ENCODE data around the gene PSMB2.
"Not testable (repeated sequence)": the region's sequence is repeated elsewhere in the genome, so short reads cannot be mapped to it uniquely, and the experiment has no call there.

PSMB2 gene

DNA sequence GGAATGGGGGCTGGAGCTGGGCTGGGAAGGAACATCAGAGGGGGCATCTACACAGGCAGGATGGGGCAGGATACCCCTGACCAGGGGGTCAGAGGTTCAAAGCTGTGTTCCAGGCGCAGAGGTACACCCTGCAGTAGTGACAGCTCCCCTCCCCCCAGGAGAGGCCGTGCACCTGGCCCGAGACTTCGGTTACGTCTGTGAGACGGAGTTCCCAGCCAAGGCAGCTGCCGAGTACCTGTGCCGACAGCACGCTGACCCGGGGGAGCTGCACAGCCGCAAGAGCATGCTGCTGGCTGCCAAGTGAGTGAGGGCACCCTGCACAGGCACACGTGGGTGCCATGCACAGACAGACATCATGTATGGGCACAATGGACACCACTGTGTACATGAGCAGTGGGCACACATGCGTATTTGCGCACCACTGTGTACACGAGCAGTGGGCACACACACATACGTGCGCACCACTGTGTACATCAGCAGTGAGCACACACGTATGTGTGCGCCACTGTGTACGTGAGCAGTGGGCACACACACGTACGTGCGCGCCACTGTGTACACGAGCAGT lies 50.8 kb downstream of the PSMB2 start:
- H3K4me1 ChIP-seq (ENCODE audit: insufficient read depth, low read length), result no peaks in the 10 kb centered on the region
- H3K4me3 ChIP-seq (ENCODE audit: low read length), result no peak overlapping the region
- no peaks in the 10 kb centered on the region for H3K9me3 ChIP-seq (ENCODE audit: insufficient read depth, low read depth, low read length)
- no peaks in the 10 kb centered on the region for H3K36me3 ChIP-seq (ENCODE audit: insufficient read depth, low read depth, low read length)
- no peaks in the 10 kb centered on the region for H3K27me3 ChIP-seq (ENCODE audit: insufficient read depth, low read length)
- no peak overlapping the region for H3K27ac ChIP-seq (ENCODE audit: low read length)
- H3K9ac ChIP-seq (ENCODE audit: low read depth, low read length), result no peak overlapping the region

DNA sequence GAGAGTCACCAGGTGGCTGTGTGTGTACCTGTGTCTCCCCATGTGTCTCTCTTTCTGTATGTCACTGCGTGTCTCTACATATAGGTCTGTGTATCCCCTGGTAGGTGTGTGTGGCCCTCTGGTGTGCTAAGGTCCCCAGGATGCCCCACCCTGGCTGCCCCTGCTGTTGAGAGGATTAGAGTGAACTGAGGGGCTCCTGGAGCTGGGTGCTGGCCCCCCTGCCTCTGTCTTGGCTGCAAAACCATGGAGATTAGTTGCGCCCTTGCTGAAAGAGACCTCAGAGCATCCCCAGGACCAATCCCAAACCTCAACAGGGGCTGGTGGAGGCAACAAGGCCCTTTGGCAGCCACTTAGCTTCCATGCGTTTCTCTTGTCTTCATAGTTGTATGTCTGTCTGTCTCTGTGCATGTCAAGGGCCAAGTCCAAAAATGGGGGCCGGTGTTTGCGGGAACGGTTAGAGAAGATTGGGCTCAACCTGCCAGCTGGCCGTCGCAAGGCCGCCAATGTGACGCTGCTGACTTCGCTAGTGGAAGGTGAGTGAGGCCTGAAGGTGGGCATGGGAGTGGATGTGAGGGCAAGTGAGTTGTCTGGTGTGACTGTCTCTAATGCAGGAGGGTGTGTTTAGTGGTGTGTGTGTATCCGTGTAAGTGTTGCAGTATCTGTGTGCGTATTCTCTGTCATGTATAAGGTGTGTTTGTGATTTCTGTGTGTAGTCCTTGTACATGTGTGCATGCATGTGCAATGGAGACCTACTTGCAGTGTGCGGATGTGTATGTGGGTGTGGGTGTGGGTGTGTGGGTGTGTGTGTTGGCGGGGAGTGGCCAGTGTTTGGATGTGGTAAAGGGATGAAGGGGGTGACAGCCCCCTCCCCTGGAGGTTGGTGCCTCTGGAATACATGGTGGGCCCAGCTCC lies 51.6 kb downstream of the PSMB2 start:
- H3K9ac ChIP-seq (ENCODE audit: low read depth, low read length), result no peak overlapping the region
- H3K4me1 ChIP-seq (ENCODE audit: insufficient read depth, low read length), result no peaks in the 10 kb centered on the region

DNA sequence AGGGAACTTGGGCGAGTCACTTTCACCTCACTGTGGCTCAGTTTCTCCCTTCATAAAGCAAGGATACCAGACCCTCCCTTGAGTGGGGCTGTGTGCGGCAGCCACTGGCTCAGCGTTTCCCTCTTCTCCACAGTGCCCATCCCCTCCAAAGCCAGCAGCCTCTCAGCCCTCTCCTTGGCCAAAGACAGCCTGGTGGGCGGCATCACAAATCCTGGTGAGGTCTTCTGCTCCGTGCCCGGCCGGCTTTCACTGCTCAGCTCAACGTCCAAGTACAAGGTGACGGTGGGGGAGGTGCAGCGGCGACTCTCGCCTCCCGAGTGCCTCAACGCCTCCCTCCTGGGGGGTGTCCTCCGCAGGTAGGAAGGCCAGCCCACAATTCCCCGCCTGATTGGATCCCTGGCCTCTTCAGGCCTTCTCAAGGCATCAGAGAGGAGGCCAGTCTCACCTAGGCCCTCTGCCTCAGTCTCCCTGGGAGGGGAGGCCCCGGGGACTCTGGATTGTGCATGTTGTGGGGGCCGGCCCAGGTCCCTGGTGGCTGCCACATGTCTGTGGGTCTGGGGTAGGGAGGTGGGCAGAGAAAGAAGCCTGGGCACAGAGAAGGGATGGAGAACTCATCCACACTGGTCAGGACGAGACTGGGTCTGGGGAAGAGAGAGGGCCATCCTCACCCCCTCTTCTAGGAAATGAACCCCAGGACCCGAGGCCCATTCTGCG lies 53.0 kb downstream of the PSMB2 start:
- Histone ChIP-seq H3K27ac (ENCODE audit: low read length) (no peak overlapping the region), H3K9ac (ENCODE audit: low read depth, low read length) (no peak overlapping the region), H3K9me3 (ENCODE audit: insufficient read depth, low read depth, low read length) (no peaks in the 10 kb centered on the region), H3K4me1 (ENCODE audit: insufficient read depth, low read length) (no peaks in the 10 kb centered on the region), H3K36me3 (ENCODE audit: insufficient read depth, low read depth, low read length) (no peaks in the 10 kb centered on the region), H3K27me3 (ENCODE audit: insufficient read depth, low read length) (no peaks in the 10 kb centered on the region), H3K4me3 (ENCODE audit: low read length) (no peak overlapping the region)

More for the DNA sequence above, 51.6 kb downstream of the PSMB2 start:
- Histone ChIP-seq H3K27ac (ENCODE audit: low read length) (no peak overlapping the region), H3K27me3 (ENCODE audit: insufficient read depth, low read length) (no peaks in the 10 kb centered on the region), H3K9me3 (ENCODE audit: insufficient read depth, low read depth, low read length) (no peaks in the 10 kb centered on the region), H3K36me3 (ENCODE audit: insufficient read depth, low read depth, low read length) (no peaks in the 10 kb centered on the region), H3K4me3 (ENCODE audit: low read length) (no peak overlapping the region)

DNA sequence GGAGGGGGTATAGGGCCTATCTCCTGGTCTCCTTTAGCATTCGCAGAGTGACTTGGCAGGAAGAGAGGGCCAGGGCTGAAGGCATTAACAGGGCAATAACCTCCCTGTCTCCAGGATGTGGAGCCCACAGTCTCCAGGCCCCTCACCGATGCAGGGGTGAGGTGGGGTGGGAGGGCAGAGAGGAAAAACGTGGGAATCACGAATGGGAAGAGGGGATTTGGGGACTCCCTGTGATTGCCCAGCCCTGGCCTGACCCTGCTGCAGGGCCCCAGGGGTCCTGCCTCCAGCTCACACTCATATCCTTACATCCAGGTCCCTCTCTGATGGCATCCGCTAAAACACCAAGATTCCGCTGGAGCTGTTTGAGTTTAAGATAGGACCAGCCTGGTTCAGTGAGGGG lies 53.6 kb downstream of the PSMB2 start:
- H3K9ac ChIP-seq (ENCODE audit: low read depth, low read length), result no peak overlapping the region
- no peaks in the 10 kb centered on the region for H3K4me1 ChIP-seq (ENCODE audit: insufficient read depth, low read length)
- H3K27ac ChIP-seq (ENCODE audit: low read length), result no peak overlapping the region

DNA sequence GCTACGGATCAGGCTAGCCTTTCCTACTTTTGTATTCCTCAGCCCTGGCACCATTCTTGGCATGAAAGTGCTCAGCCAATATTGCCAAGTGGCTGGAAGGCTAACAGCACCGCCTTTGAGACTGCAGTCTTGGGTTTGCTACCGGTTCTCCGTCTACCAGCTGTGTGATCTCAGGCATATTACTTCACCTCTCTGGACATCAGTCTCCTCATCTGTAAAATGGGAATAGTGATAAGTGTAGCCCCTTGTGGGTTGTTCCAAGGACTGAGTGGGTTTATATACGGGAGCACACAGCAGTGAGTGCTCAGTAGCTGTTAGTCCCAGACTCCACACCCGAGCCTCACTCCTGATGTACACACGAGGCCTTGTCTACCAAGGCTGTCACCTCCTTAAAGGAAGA lies 54.5 kb downstream of the PSMB2 start:
- no peaks in the 10 kb centered on the region for H3K36me3 ChIP-seq (ENCODE audit: insufficient read depth, low read depth, low read length)
- no peak overlapping the region for H3K9ac ChIP-seq (ENCODE audit: low read depth, low read length)
- no peaks in the 10 kb centered on the region for H3K9me3 ChIP-seq (ENCODE audit: insufficient read depth, low read depth, low read length)
- H3K27me3 ChIP-seq (ENCODE audit: insufficient read depth, low read length), result no peaks in the 10 kb centered on the region
- H3K27ac ChIP-seq (ENCODE audit: low read length), result no peak overlapping the region
- no peaks in the 10 kb centered on the region for H3K4me1 ChIP-seq (ENCODE audit: insufficient read depth, low read length)
- H3K4me3 ChIP-seq (ENCODE audit: low read length), result no peak overlapping the region

More for the DNA sequence above, 53.6 kb downstream of the PSMB2 start:
- Histone ChIP-seq H3K27me3 (ENCODE audit: insufficient read depth, low read length) (no peaks in the 10 kb centered on the region), H3K4me3 (ENCODE audit: low read length) (no peak overlapping the region), H3K9me3 (ENCODE audit: insufficient read depth, low read depth, low read length) (no peaks in the 10 kb centered on the region), H3K36me3 (ENCODE audit: insufficient read depth, low read depth, low read length) (no peaks in the 10 kb centered on the region)

DNA sequence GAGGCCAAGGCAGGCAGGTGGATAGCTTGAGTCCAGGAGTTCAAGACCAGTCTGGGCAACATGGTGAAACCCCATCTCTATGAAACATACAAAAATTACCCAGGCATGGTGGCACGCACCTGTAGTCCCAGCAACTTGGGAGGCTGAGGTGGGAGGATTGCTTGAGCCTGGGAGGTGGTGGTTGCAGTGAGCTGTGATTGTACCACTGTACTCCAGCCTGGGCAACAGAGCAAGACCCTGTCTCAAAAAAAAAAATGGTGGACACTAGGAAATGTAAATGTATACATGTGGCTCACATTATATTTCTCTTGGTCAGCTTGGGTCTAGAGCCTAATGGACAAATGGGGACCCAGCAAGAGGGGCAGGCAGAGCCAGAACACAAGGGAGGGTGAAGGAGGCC lies 55.5 kb downstream of the PSMB2 start:
- not testable (repeated sequence) for H3K9ac ChIP-seq (ENCODE audit: low read depth, low read length); H3K36me3 ChIP-seq (ENCODE audit: insufficient read depth, low read depth, low read length); H3K4me1 ChIP-seq (ENCODE audit: insufficient read depth, low read length); H3K4me3 ChIP-seq (ENCODE audit: low read length); H3K27ac ChIP-seq (ENCODE audit: low read length); H3K9me3 ChIP-seq (ENCODE audit: insufficient read depth, low read depth, low read length); H3K27me3 ChIP-seq (ENCODE audit: insufficient read depth, low read length)

DNA sequence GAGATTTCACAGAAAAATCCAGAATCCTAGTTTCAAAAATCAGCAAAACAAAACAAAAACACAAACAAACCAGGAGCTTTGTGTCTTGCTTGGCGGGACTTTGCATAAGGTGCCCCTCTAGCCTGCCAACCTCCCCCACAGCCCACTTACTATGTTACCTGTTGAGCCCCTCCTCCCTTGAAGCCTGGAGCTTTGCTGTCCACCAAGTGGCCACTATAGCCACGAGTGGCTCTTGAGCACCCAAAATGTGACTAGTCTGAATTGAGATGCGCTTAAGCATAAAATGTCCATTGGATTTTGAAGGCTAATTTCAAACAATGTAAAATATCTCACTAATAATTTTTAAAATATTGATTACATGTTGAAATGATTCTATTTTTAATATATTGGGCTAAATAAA lies 56.0 kb downstream of the PSMB2 start:
- no peaks in the 10 kb centered on the region for H3K4me1 ChIP-seq (ENCODE audit: insufficient read depth, low read length)
- H3K9ac ChIP-seq (ENCODE audit: low read depth, low read length), result no peak overlapping the region
- no peaks in the 10 kb centered on the region for H3K27me3 ChIP-seq (ENCODE audit: insufficient read depth, low read length)
- H3K4me3 ChIP-seq (ENCODE audit: low read length), result no peak overlapping the region
- H3K9me3 ChIP-seq (ENCODE audit: insufficient read depth, low read depth, low read length), result no peaks in the 10 kb centered on the region
- H3K36me3 ChIP-seq (ENCODE audit: insufficient read depth, low read depth, low read length), result no peaks in the 10 kb centered on the region
- H3K27ac ChIP-seq (ENCODE audit: low read length), result no peak overlapping the region

DNA sequence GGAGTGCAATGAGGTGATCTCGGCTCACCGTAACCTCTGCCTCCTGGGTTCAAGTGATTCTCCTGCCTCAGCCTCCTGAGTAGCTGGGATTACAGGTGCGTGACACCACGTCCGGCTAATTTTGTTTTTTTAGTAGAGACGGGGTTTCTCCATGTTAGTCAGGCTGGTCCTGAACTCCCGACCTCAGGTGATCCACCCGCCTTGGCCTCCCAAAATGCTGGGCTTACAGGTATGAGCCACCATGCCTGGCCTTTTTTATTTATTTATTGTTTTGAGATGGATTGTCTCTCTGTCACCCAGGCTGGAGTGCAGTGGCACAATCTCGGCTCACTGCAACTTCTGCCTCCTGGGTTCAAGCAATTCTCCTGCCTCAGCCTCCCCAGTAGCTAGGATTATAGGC lies 59.7 kb downstream of the PSMB2 start:
- H3K4me3 ChIP-seq (ENCODE audit: low read length); H3K4me1 ChIP-seq (ENCODE audit: insufficient read depth, low read length); H3K9ac ChIP-seq (ENCODE audit: low read depth, low read length); H3K9me3 ChIP-seq (ENCODE audit: insufficient read depth, low read depth, low read length); H3K36me3 ChIP-seq (ENCODE audit: insufficient read depth, low read depth, low read length); H3K27ac ChIP-seq (ENCODE audit: low read length): not testable (repeated sequence)
- peaks cover 32% of the 10 kb centered on the region for H3K27me3 ChIP-seq (ENCODE audit: insufficient read depth, low read length)

DNA sequence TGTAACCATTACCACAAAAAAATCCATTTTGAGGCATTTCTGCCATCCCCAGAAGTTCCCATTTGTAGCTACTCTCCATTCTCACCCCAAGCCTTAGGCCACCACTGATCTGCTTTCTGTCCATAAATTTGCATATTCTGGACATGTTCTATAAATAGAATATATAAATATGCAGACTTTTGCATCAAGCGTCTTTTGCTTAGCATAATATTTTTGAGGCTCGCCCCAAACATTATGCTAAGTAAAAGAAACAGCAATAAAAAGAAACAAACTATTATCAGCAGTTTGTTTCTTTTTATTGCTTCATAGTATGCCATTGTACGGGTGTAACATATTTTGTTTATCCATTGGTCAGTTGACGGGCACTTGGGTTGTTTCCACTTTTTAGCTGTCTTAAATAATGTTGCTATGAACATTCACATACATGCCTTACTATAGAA lies 60.4 kb downstream of the PSMB2 start:
- Histone ChIP-seq H3K4me3 (ENCODE audit: low read length) (no peak overlapping the region), H3K4me1 (ENCODE audit: insufficient read depth, low read length) (0 out of 2 replicates have a peak, but pooled peaks cover 7% of the 10 kb centered on the region), H3K36me3 (ENCODE audit: insufficient read depth, low read depth, low read length) (no peaks in the 10 kb centered on the region), H3K27me3 (ENCODE audit: insufficient read depth, low read length) (peaks cover 39% of the 10 kb centered on the region), H3K27ac (ENCODE audit: low read length) (no peak overlapping the region), H3K9me3 (ENCODE audit: insufficient read depth, low read depth, low read length) (no peaks in the 10 kb centered on the region), H3K9ac (ENCODE audit: low read depth, low read length) (no peak overlapping the region)

DNA sequence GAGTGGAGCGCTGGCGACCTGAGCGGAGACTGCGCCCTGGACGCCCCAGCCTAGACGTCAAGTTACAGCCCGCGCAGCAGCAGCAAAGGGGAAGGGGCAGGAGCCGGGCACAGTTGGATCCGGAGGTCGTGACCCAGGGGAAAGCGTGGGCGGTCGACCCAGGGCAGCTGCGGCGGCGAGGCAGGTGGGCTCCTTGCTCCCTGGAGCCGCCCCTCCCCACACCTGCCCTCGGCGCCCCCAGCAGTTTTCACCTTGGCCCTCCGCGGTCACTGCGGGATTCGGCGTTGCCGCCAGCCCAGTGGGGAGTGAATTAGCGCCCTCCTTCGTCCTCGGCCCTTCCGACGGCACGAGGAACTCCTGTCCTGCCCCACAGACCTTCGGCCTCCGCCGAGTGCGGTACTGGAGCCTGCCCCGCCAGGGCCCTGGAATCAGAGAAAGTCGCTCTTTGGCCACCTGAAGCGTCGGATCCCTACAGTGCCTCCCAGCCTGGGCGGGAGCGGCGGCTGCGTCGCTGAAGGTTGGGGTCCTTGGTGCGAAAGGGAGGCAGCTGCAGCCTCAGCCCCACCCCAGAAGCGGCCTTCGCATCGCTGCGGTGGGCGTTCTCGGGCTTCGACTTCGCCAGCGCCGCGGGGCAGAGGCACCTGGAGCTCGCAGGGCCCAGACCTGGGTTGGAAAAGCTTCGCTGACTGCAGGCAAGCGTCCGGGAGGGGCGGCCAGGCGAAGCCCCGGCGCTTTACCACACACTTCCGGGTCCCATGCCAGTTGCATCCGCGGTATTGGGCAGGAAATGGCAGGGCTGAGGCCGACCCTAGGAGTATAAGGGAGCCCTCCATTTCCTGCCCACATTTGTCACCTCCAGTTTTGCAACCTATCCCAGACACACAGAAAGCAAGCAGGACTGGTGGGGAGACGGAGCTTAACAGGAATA lies 64.0 kb downstream of the PSMB2 start:
- Histone ChIP-seq H3K36me3 (ENCODE audit: insufficient read depth, low read depth, low read length) (no peaks in the 10 kb centered on the region), H3K4me1 (ENCODE audit: insufficient read depth, low read length) (0 out of 2 replicates have a peak, but pooled peaks cover 12% of the 10 kb centered on the region), H3K9me3 (ENCODE audit: insufficient read depth, low read depth, low read length) (no peaks in the 10 kb centered on the region; the same call in 1 of the 2 replicates), H3K4me3 (ENCODE audit: low read length) (peak overlapping the region; percentile 62), H3K9ac (ENCODE audit: low read depth, low read length) (no peak overlapping the region), H3K27me3 (ENCODE audit: insufficient read depth, low read length) (peaks cover 75% of the 10 kb centered on the region), H3K27ac (ENCODE audit: low read length) (no peak overlapping the region)

DNA sequence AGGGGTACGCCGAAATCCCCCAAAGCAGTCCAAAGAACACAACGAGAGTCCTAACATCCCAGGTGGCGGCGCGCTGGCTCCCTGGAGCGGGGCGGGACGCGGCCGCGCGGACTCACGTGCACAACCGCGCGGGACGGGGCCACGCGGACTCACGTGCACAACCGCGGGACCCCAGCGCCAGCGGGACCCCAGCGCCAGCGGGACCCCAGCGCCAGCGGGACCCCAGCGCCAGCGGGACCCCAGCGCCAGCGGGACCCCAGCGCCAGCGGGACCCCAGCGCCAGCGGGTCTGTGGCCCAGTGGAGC lies 64.6 kb downstream of the PSMB2 start:
- 0 out of 2 replicates have a peak, but pooled peaks cover 12% of the 10 kb centered on the region for H3K4me1 ChIP-seq (ENCODE audit: insufficient read depth, low read length)
- H3K27me3 ChIP-seq (ENCODE audit: insufficient read depth, low read length), result peaks cover 81% of the 10 kb centered on the region
- not testable (repeated sequence) for H3K27ac ChIP-seq (ENCODE audit: low read length)

More for the DNA sequence above, 64.6 kb downstream of the PSMB2 start:
- H3K9ac ChIP-seq (ENCODE audit: low read depth, low read length); H3K36me3 ChIP-seq (ENCODE audit: insufficient read depth, low read depth, low read length); H3K9me3 ChIP-seq (ENCODE audit: insufficient read depth, low read depth, low read length); H3K4me3 ChIP-seq (ENCODE audit: low read length): not testable (repeated sequence)

All from iPS-20b (cell line).